ENCODE results near the gene PLPPR1.

PLPPR1 gene

GRCh38 chr9:101342595-101342994 lies 314.1 kb downstream of the PLPPR1 start:
- no peak for DNase-seq (ENCODE audit: low read depth in 2 of 2)

- DNase-seq (ENCODE audit: low read depth in 2 of 2), result no peak
These were observed 321.8 kb downstream of the PLPPR1 start for GRCh38 chr9:101350285-101350684.

- no peak for DNase-seq (ENCODE audit: low read depth in 2 of 2)
These were observed 324.5 kb downstream of the PLPPR1 start for GRCh38 chr9:101352892-101353463.

- no peak for DNase-seq (ENCODE audit: low read depth in 2 of 2)
These were observed 325.2 kb downstream of the PLPPR1 start for GRCh38 chr9:101353683-101354082.

- DNase-seq (ENCODE audit: low read depth in 2 of 2), result no peak
These were observed 325.7 kb downstream of the PLPPR1 start for GRCh38 chr9:101354143-101354764.

DNA sequence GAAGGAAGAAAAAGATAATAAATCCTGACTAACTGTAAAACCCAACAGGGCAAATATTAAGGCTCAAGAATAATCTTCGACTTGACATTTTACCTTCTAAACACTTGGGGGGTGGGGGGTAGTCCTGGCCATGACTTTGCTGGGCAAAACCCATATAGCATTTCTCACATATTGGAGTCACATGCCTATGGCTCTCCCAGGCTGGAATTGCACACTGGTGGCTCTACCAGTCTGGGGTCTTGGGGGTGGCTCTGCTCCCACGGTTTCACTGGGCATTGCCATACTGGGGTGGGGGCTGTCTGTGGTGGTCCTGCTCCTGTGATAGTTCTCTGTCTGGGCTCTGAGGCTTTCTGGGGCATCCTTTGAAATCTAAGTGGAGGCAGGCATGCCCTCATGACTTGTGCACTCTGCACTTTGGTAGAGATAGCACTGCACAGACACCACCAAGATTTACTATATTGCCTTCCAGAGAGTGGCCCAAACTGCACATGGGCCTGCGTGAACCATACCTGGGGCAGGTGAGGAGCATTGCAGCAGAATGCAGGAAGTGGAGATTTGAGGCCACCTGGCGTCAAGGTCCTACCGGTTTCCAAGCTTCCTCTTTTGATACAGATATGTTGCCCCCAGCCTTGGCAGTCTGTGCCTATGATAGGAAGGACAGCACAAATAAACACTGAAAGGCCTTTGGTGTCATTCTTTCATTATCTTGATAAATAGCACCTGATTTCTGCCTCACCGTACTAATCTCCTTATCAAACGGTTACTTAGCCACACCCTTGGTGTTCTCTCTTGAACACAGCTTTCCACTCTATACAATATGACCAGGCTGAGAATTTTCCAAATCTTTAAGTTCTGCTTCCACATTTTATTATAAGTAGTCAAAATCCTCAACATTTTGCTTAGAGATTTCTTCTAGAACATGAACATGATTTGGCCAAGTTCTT lies 326.5 kb downstream of the PLPPR1 start:
- DNase-seq (ENCODE audit: low read depth in 2 of 2), result no peak

GRCh38 chr9:101356619-101357018 lies 328.1 kb downstream of the PLPPR1 start:
- DNase-seq (ENCODE audit: low read depth in 2 of 2), result no peak

DNA sequence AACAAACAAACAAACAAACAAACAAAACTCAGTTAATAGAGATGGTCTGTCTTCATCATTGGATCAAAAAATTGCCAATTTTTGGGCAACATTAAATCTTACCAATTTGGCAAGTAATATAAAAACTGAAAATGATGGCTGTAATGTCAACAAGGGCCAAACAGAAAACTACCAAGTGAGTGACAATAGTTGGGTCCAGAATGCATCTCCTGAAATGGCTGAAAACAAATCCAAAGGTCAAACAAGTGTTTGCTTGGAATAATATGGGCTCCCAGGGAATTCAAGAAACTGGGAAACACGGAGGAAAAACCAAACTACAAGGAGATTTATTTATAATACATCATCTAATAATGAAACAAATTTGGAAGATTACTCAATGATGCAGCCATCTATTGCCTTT lies 331.2 kb downstream of the PLPPR1 start:
- DNase-seq (ENCODE audit: low read depth in 2 of 2), result no peak

GRCh38 chr9:101360647-101361046 lies 332.1 kb downstream of the PLPPR1 start:
- no peak for DNase-seq (ENCODE audit: low read depth in 2 of 2)

DNA sequence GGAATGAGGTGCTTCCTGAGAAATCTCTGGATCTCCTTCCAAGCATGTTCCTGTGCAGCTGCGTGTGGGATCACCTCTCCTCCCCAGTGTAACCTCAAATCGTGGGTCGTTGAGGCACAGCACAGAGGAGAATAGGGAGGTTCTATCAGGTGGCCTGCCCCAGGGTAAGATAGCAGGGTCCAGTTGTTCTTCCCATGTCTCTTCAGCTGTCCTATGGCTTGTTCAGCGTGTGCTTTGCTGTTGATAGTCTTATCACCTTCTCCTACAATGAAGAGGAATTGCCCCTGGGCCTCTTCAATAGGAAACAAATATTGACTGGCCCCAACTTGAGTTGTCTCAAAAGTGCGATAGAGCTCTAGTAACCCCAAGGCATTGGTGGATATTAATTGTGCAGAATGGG lies 333.9 kb downstream of the PLPPR1 start:
- DNase-seq (ENCODE audit: low read depth in 2 of 2), result no peak

- no peak for DNase-seq (ENCODE audit: low read depth in 2 of 2)
These were observed 336.7 kb downstream of the PLPPR1 start for GRCh38 chr9:101365181-101365580.

DNA sequence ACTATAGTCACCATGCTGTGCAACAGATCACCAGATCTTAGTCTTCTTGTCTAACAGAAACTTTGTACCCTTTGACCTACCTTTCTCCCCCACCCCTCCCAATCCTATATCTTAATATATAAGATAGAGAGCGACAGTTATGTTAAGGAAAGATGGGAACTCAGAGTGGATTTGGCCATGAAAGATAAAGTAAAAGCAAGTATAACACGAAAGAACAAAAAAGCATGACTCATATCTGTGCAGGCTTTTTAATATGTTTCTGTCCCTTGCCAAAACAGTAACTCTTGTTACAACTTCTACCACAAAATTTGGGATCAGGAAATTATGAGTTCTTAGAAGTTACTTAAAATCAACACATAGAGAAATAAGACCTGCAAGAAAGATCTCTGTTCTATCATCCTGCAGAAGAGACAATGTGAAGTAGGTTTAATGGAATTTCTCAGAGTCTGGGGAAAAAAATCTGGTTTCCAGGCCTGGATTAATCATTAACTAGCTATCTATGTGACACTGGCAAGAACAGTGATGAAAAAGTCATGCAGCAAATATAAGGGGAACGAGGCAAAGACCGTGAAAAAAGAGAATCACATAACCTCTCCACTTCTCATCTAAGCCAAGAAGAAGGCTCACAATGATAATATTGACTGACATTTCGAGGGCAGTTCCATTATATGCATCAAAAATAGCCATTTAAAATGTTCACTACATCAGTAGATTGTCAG lies 337.7 kb downstream of the PLPPR1 start:
- no peak for DNase-seq (ENCODE audit: low read depth in 2 of 2)

- DNase-seq (ENCODE audit: low read depth in 2 of 2), result no peak
These were observed 338.8 kb downstream of the PLPPR1 start for GRCh38 chr9:101367323-101367722.

GRCh38 chr9:101369286-101369685 lies 340.8 kb downstream of the PLPPR1 start:
- no peak for DNase-seq (ENCODE audit: low read depth in 2 of 2)

DNA sequence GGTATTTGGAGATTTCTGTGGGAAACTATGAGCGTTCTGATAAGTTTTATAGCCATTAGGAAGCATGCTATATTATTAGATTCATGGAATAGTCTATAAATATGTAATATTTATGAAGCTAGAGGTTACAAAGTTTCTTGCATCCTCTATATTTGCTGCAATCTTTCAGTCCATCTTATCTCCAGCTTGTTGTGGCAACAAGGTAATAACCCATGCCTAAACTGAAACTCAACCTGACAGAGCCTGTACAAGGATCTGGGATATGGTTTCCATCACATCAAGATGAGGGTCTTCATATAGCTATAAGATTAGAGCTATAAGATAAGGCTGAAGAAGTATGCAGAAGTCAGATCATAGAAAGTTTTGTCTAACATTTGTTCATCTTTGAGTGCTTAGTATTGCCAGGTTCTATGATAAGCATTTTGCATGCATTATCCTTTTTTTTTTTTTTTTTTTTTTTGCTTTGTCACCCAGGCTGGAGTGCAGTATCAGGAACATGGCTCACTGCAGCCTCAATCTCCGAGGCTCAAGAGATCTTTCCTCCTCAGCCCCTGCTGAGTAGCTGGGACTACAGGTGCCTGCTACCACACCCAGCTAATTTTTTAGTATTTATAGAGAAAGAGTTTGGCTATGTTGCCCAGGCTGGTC lies 341.5 kb downstream of the PLPPR1 start:
- no peak for DNase-seq (ENCODE audit: low read depth in 2 of 2)

DNA sequence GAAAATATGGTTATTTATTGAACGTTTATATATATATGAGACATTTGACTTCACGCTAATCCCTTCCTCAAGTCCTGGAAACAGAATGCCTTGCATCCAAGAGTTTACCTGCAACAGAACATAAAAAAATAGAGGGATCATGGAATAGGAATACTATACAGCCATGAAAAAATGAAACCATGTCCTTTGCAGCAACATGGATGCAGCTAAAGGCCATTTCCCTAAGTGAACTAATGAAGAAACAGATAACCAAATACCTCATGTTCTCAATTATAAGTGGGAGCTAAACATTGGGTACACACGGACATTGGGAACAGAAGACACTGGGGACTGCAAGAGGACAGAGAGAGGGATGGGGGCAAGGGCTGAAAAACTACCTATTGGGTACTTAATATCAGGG lies 343.3 kb downstream of the PLPPR1 start:
- DNase-seq (ENCODE audit: low read depth in 2 of 2), result no peak

GRCh38 chr9:101372327-101373118 lies 344.0 kb downstream of the PLPPR1 start:
- no peak for DNase-seq (ENCODE audit: low read depth in 2 of 2)

Measured in stimulated activated CD4-positive, alpha-beta T cell treated with anti-CD3 and anti-CD28 coated beads, Interleukin-15, amount 100 ng/mL, for 48 hours (primary cell).